Measurements from ENCODE around the gene CYB5B.

Gene CYB5B

GRCh38 chr16:69424053-69424934, at the start of gene CYB5B:
CYB5B (plus strand) TSS chr16:69424619; CDS start chr16:69424684, 65 bp downstream.
- in situ Hi-C loops (cut with MboI; ENCODE audit: low sequenced_read_pairs): no loop called here

GRCh38 chr16:69376393-69377059, 47.9 kb upstream of the CYB5B start:
- in situ Hi-C loops (cut with MboI; ENCODE audit: low sequenced_read_pairs): no loop called here

- in situ Hi-C loops (cut with MboI; ENCODE audit: low sequenced_read_pairs): no loop called here
Observed at GRCh38 chr16:69378036-69378435, 46.4 kb upstream of the CYB5B start.

- in situ Hi-C loops (cut with MboI; ENCODE audit: low sequenced_read_pairs): no loop called here
Observed at GRCh38 chr16:69378760-69379159, 45.7 kb upstream of the CYB5B start.

- in situ Hi-C loops (cut with MboI; ENCODE audit: low sequenced_read_pairs): no loop called here
Observed at GRCh38 chr16:69381231-69381630, 43.2 kb upstream of the CYB5B start.

- in situ Hi-C loops (cut with MboI; ENCODE audit: low sequenced_read_pairs): no loop called here
Observed at GRCh38 chr16:69382421-69382820, 42.0 kb upstream of the CYB5B start.

- in situ Hi-C loops (cut with MboI; ENCODE audit: low sequenced_read_pairs): no loop called here
Observed at GRCh38 chr16:69384974-69385373, 39.4 kb upstream of the CYB5B start.

- in situ Hi-C loops (cut with MboI; ENCODE audit: low sequenced_read_pairs): no loop called here
Observed at GRCh38 chr16:69386596-69386995, 37.8 kb upstream of the CYB5B start.

GRCh38 chr16:69393898-69394849, 30.2 kb upstream of the CYB5B start:
- in situ Hi-C loops (cut with MboI; ENCODE audit: low sequenced_read_pairs): no loop called here

GRCh38 chr16:69395859-69396186, 28.6 kb upstream of the CYB5B start:
- in situ Hi-C loops (cut with MboI; ENCODE audit: low sequenced_read_pairs): no loop called here

GRCh38 chr16:69396187-69397061, 28.0 kb upstream of the CYB5B start:
- in situ Hi-C loops (cut with MboI; ENCODE audit: low sequenced_read_pairs): no loop called here

- in situ Hi-C loops (cut with MboI; ENCODE audit: low sequenced_read_pairs): no loop called here
Observed at GRCh38 chr16:69397821-69398521, 26.4 kb upstream of the CYB5B start.

- in situ Hi-C loops (cut with MboI; ENCODE audit: low sequenced_read_pairs): no loop called here
Observed at GRCh38 chr16:69399361-69399760, 25.1 kb upstream of the CYB5B start.

- in situ Hi-C loops (cut with MboI; ENCODE audit: low sequenced_read_pairs): no loop called here
Observed at GRCh38 chr16:69402439-69402838, 22.0 kb upstream of the CYB5B start.

- in situ Hi-C loops (cut with MboI; ENCODE audit: low sequenced_read_pairs): no loop called here
Observed at GRCh38 chr16:69404275-69404805, 20.1 kb upstream of the CYB5B start.

- in situ Hi-C loops (cut with MboI; ENCODE audit: low sequenced_read_pairs): no loop called here
Observed at GRCh38 chr16:69405326-69405725, 19.1 kb upstream of the CYB5B start.

GRCh38 chr16:69405757-69406156, 18.7 kb upstream of the CYB5B start:
- in situ Hi-C loops (cut with MboI; ENCODE audit: low sequenced_read_pairs): no loop called here

GRCh38 chr16:69406780-69407331, 17.6 kb upstream of the CYB5B start:
- in situ Hi-C loops (cut with MboI; ENCODE audit: low sequenced_read_pairs): no loop called here

GRCh38 chr16:69407702-69408323, 16.6 kb upstream of the CYB5B start:
- in situ Hi-C loops (cut with MboI; ENCODE audit: low sequenced_read_pairs): no loop called here

Measured in HL-60/S4 treated with phorbol 12-myristate 13-acetate at 8.2 ng/mL for 4 days and 3 days (cell line).